Measurements from ENCODE around the gene UVRAG. TPM values are rescaled to one million over a fixed set of nuclear protein-coding genes. Genes with fewer than 3 reads are reported as not detected.
"Not testable (repeated sequence)": the region's sequence is repeated elsewhere in the genome, so short reads cannot be mapped to it uniquely, and the experiment has no call there.

The UVRAG gene
- total and polyA plus RNA-seq, 5 donors from 2014 or later = 13.7 to 37.2 (median 16.6) TPM

DNA sequence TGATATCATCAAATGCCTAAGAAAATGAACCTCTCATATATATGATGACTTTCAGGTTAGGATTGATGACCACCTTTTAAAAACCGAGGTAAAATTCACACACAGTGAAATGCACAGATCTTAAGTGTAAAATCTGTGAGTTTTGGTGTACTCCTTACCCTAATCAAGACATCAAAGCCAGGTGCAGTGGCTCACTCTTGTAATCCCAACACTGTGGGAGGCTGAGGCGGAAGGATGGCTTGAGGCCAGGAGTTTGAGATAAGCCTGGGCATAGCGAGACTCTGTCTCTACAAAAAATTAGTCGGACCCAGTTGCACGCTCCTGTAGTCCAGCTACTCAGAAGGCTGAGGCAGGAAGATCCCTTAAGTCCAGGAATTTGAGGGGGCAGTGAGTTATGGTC, 140.4 kb downstream of the UVRAG start:
- no peaks in the 10 kb centered on the region for H3K9me3 Mint-ChIP-seq
- Histone ChIP-seq H3K27ac (ENCODE audit: insufficient read depth, low read length, poor library complexity, severe bottlenecking) (no peak overlapping the region), H3K4me1 (ENCODE audit: control insufficient read depth, insufficient read depth, low read length, poor library complexity, severe bottlenecking) (no peaks in the 10 kb centered on the region), H3K4me3 (ENCODE audit: low read depth, low read length) (no peak overlapping the region), H3K9me3 (ENCODE audit: control insufficient read depth in 2 of 2, low read length in 2 of 2) (no peaks in the 10 kb centered on the region), H3K27me3 (ENCODE audit: control insufficient read depth, insufficient read depth, low read length) (no peaks in the 10 kb centered on the region), H3K36me3 (ENCODE audit: control insufficient read depth, insufficient read depth, low read length) (no peaks in the 10 kb centered on the region)
- H3K27ac Mint-ChIP-seq = no peak overlapping the region
- no peak for DNase-seq
- H3K4me1 Mint-ChIP-seq = peaks cover 10 to 20% (median 17%) of the 10 kb centered on the region in 4 donors
- ATAC-seq (ENCODE audit: low read depth in 2 of 2) = no peak
- H3K4me3 Mint-ChIP-seq = no peak overlapping the region
- no peaks in the 10 kb centered on the region for H3K27me3 Mint-ChIP-seq
- peaks cover 17% of the 10 kb centered on the region for H3K36me3 Mint-ChIP-seq

GRCh38 chr11:75959540-75959939, 144.5 kb downstream of the UVRAG start:
- Mint-ChIP-seq H3K4me1 (peaks cover 7 to 15% (median 12%) of the 10 kb centered on the region in 4 donors), H3K9me3 (peaks cover 0 to 1% (median 0%) of the 10 kb centered on the region in 7 donors), H3K36me3 (peaks cover 26% of the 10 kb centered on the region), H3K27me3 (no peaks in the 10 kb centered on the region), H3K4me3 (no peak overlapping the region), H3K27ac (no peak overlapping the region)
- no peak overlapping the region for H3K4me3 ChIP-seq (ENCODE audit: low read depth, low read length)
- H3K4me1 ChIP-seq (ENCODE audit: control insufficient read depth, insufficient read depth, low read length, poor library complexity, severe bottlenecking) = no peaks in the 10 kb centered on the region
- H3K9me3 ChIP-seq (ENCODE audit: control insufficient read depth in 2 of 2, low read length in 2 of 2) = no peaks in the 10 kb centered on the region
- ATAC-seq (ENCODE audit: low read depth in 2 of 2) (no peak), DNase-seq (no peak)
- H3K27me3 ChIP-seq (ENCODE audit: control insufficient read depth, insufficient read depth, low read length) = no peaks in the 10 kb centered on the region
- H3K36me3 ChIP-seq (ENCODE audit: control insufficient read depth, insufficient read depth, low read length) = no peaks in the 10 kb centered on the region
- H3K27ac ChIP-seq (ENCODE audit: insufficient read depth, low read length, poor library complexity, severe bottlenecking) = no peak overlapping the region

DNA sequence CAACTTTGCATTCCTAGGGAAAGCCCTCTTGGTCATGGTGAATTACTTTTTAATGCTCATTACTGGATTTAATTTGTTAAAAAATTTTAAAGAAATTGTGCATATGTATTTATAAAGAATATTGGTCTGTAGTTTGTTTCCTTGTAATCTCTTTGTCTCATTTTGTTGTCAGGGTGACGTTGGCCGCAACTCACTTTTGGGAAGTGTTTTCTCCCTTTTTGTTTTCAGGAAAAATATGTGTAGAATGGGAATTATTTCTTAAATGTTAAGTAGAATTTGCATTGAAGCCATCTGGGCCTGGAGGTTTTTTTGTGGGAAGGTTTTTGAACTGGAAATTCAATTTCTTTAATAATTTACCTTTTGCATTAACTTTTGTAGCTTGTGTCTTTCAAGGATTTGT, 149.1 kb downstream of the UVRAG start:
- Histone ChIP-seq H3K9me3 (ENCODE audit: control insufficient read depth in 2 of 2, low read length in 2 of 2) (no peaks in the 10 kb centered on the region), H3K4me3 (ENCODE audit: low read depth, low read length) (no peak overlapping the region), H3K4me1 (ENCODE audit: control insufficient read depth, insufficient read depth, low read length, poor library complexity, severe bottlenecking) (no peaks in the 10 kb centered on the region), H3K36me3 (ENCODE audit: control insufficient read depth, insufficient read depth, low read length) (no peaks in the 10 kb centered on the region), H3K27ac (ENCODE audit: insufficient read depth, low read length, poor library complexity, severe bottlenecking) (no peak overlapping the region), H3K27me3 (ENCODE audit: control insufficient read depth, insufficient read depth, low read length) (no peaks in the 10 kb centered on the region)
- H3K9me3 Mint-ChIP-seq = peaks cover 0 to 1% (median 0%) of the 10 kb centered on the region in 7 donors
- no peaks in the 10 kb centered on the region for H3K27me3 Mint-ChIP-seq
- no peak overlapping the region for H3K4me3 Mint-ChIP-seq
- peaks cover 1 to 18% (median 13%) of the 10 kb centered on the region in 4 donors for H3K4me1 Mint-ChIP-seq
- H3K27ac Mint-ChIP-seq = no peak overlapping the region
- no peak for DNase-seq
- H3K36me3 Mint-ChIP-seq = peaks cover 25% of the 10 kb centered on the region
- no peak for ATAC-seq (ENCODE audit: low read depth in 2 of 2)

- Mint-ChIP-seq H3K27ac (peak overlapping the region in 1 of 3 donors; percentile 8), H3K9me3 (peaks cover 0 to 4% (median 0%) of the 10 kb centered on the region in 7 donors), H3K4me1 (peaks cover 9 to 22% (median 14%) of the 10 kb centered on the region in 4 donors), H3K36me3 (peaks cover 35% of the 10 kb centered on the region), H3K27me3 (no peaks in the 10 kb centered on the region), H3K4me3 (no peak overlapping the region)
- Histone ChIP-seq H3K27me3 (ENCODE audit: control insufficient read depth, insufficient read depth, low read length) (no peaks in the 10 kb centered on the region), H3K27ac (ENCODE audit: insufficient read depth, low read length, poor library complexity, severe bottlenecking) (no peak overlapping the region), H3K36me3 (ENCODE audit: control insufficient read depth, insufficient read depth, low read length) (no peaks in the 10 kb centered on the region), H3K4me3 (ENCODE audit: low read depth, low read length) (no peak overlapping the region), H3K4me1 (ENCODE audit: control insufficient read depth, insufficient read depth, low read length, poor library complexity, severe bottlenecking) (no peaks in the 10 kb centered on the region), H3K9me3 (ENCODE audit: control insufficient read depth in 2 of 2, low read length in 2 of 2) (no peaks in the 10 kb centered on the region)
- ATAC-seq (ENCODE audit: low read depth in 2 of 2) = no peak
- DNase-seq = no peak
Measured at GRCh38 chr11:75966537-75967287, 151.7 kb downstream of the UVRAG start.

DNA sequence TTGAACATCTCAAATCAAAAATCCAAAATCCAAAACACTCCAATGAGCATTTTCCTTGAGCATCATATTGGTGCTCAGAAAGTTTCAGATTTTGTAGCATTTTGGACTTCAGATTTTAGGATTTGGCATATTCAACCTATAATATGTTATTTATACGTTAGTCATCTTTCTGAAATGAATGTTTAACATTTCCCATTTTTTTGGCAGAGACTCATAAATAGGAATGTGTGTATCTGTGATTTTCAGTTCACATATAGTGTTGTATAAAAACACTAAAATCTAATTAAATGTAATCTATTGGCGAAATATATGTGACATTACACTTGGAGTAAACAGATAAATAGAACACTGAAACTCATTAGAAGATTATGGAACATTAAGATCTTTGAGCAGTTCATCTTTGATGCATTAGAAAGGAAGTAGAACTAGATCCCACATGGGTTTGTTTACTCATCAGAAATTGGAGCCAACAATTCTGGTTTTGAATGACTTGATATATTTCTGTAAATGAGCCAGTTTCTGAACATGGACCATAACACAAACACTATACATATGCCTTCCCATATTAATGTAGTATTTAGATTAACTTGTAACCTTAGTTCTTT, 153.1 kb downstream of the UVRAG start:
- no peak for ATAC-seq (ENCODE audit: low read depth in 2 of 2)
- Histone ChIP-seq H3K36me3 (ENCODE audit: control insufficient read depth, insufficient read depth, low read length) (peaks cover 2% of the 10 kb centered on the region), H3K4me3 (ENCODE audit: low read depth, low read length) (no peak overlapping the region), H3K27ac (ENCODE audit: insufficient read depth, low read length, poor library complexity, severe bottlenecking) (no peak overlapping the region), H3K27me3 (ENCODE audit: control insufficient read depth, insufficient read depth, low read length) (no peaks in the 10 kb centered on the region), H3K9me3 (ENCODE audit: control insufficient read depth in 2 of 2, low read length in 2 of 2) (peaks cover 0 to 3% of the 10 kb centered on the region in 2 experiments), H3K4me1 (ENCODE audit: control insufficient read depth, insufficient read depth, low read length, poor library complexity, severe bottlenecking) (no peaks in the 10 kb centered on the region)
- H3K9me3 Mint-ChIP-seq = peaks cover 0 to 7% (median 5%) of the 10 kb centered on the region in 7 donors
- no peak overlapping the region for H3K27ac Mint-ChIP-seq
- peaks cover 43% of the 10 kb centered on the region for H3K36me3 Mint-ChIP-seq
- DNase-seq = no peak
- no peak overlapping the region for H3K4me3 Mint-ChIP-seq
- no peaks in the 10 kb centered on the region for H3K27me3 Mint-ChIP-seq
- peaks cover 11 to 24% (median 18%) of the 10 kb centered on the region in 4 donors for H3K4me1 Mint-ChIP-seq

- Mint-ChIP-seq H3K4me3 (no peak overlapping the region), H3K9me3 (peaks cover 0 to 12% (median 9%) of the 10 kb centered on the region in 7 donors)
Measured at GRCh38 chr11:75969626-75970308, 154.8 kb downstream of the UVRAG start.

DNA sequence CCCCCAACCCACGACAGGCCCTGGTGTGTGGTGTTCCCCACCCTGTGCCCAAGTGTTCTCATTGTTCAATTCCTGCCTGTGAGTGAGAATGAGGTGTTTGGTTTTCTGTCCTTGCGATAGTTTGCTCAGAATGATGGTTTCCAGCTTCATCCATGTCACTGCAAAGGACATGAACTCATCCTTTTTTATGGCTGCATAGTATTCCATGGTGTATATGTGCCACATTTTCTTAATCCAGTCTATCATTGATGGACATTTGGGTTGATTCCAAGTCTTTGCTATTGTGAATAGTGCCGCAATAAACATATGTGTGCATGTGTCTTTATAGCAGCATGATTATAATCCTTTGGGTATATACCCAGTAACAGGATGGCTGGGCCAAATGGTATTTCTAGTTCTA, 158.7 kb downstream of the UVRAG start:
- H3K36me3 Mint-ChIP-seq = peaks cover 29% of the 10 kb centered on the region
- H3K4me1 Mint-ChIP-seq = peaks cover 14 to 44% (median 27%) of the 10 kb centered on the region in 4 donors
- H3K27ac Mint-ChIP-seq; H3K9me3 ChIP-seq (ENCODE audit: control insufficient read depth in 2 of 2, low read length in 2 of 2); H3K4me1 ChIP-seq (ENCODE audit: control insufficient read depth, insufficient read depth, low read length, poor library complexity, severe bottlenecking); ATAC-seq (ENCODE audit: low read depth in 2 of 2); H3K4me3 Mint-ChIP-seq; H3K4me3 ChIP-seq (ENCODE audit: low read depth, low read length); DNase-seq; H3K27ac ChIP-seq (ENCODE audit: insufficient read depth, low read length, poor library complexity, severe bottlenecking); H3K27me3 Mint-ChIP-seq; H3K27me3 ChIP-seq (ENCODE audit: control insufficient read depth, insufficient read depth, low read length); H3K36me3 ChIP-seq (ENCODE audit: control insufficient read depth, insufficient read depth, low read length): not testable (repeated sequence)
- H3K9me3 Mint-ChIP-seq = peaks cover 3 to 13% (median 9%) of the 10 kb centered on the region in 7 donors

More at GRCh38 chr11:75969626-75970308, 154.8 kb downstream of the UVRAG start:
- Histone ChIP-seq H3K4me3 (ENCODE audit: low read depth, low read length) (no peak overlapping the region), H3K4me1 (ENCODE audit: control insufficient read depth, insufficient read depth, low read length, poor library complexity, severe bottlenecking) (no peaks in the 10 kb centered on the region), H3K27ac (ENCODE audit: insufficient read depth, low read length, poor library complexity, severe bottlenecking) (no peak overlapping the region), H3K9me3 (ENCODE audit: control insufficient read depth in 2 of 2, low read length in 2 of 2) (peaks cover 0 to 5% of the 10 kb centered on the region in 2 experiments), H3K27me3 (ENCODE audit: control insufficient read depth, insufficient read depth, low read length) (no peaks in the 10 kb centered on the region), H3K36me3 (ENCODE audit: control insufficient read depth, insufficient read depth, low read length) (peaks cover 2% of the 10 kb centered on the region)
- DNase-seq = no peak
- Mint-ChIP-seq H3K27me3 (no peaks in the 10 kb centered on the region), H3K36me3 (peaks cover 34% of the 10 kb centered on the region), H3K27ac (no peak overlapping the region), H3K4me1 (peaks cover 14 to 27% (median 19%) of the 10 kb centered on the region in 4 donors)
- no peak for ATAC-seq (ENCODE audit: low read depth in 2 of 2)

All from CD4-positive, CD25-positive, alpha-beta regulatory T cell (primary cell).